HEK293T (cell line): ENCODE results near the gene ADAMTS4.

Experiments used
- BHLHE40 ChIP-seq: fragments of 450-650 bp; IDR thresholded peaks from 2 replicates; pipeline ENCODE4 v1.6.1; 2016; ENCODE audit warnings: mild to moderate bottlenecking, moderate library complexity, borderline replicate concordance
- FOXA1 ChIP-seq: fragments of 450-650 bp; IDR thresholded peaks from 2 replicates; pipeline ENCODE4 v1.6.1; 2016; ENCODE audit warnings: mild to moderate bottlenecking
- FOXK2 ChIP-seq: fragments of 450-650 bp; IDR thresholded peaks from 2 replicates; pipeline ENCODE4 v1.6.1; 2016; ENCODE audit warnings: mild to moderate bottlenecking
- HDGF ChIP-seq: fragments of 450-650 bp; IDR thresholded peaks from 2 replicates; pipeline ENCODE4 v1.6.1; 2017; ENCODE audit warnings: antibody characterized with exemption, borderline replicate concordance
- LEF1 ChIP-seq: fragments of 450-650 bp; IDR thresholded peaks from 2 replicates; pipeline ENCODE4 v1.6.1; 2017; ENCODE audit warnings: mild to moderate bottlenecking, borderline replicate concordance
- SP1 ChIP-seq: fragments of 450-650 bp; IDR thresholded peaks from 2 replicates; pipeline ENCODE4 v1.6.1; 2017
- SUZ12 ChIP-seq: fragments of 450-650 bp; IDR thresholded peaks from 2 replicates; pipeline ENCODE4 v1.6.1; 2016; ENCODE audit warnings: mild to moderate bottlenecking
- TARDBP ChIP-seq: fragments of 450-650 bp; IDR thresholded peaks from 2 replicates; pipeline ENCODE4 v1.6.1; 2016
- ZNF384 ChIP-seq: fragments of 450-650 bp; IDR thresholded peaks from 2 replicates; pipeline ENCODE4 v1.6.1; 2016
- TF ChIP-seq, protein P1 (sequence below): fragments of 450-650 bp; IDR thresholded peaks from 2 replicates; pipeline ENCODE4 v1.6.1; 2016

DNA sequence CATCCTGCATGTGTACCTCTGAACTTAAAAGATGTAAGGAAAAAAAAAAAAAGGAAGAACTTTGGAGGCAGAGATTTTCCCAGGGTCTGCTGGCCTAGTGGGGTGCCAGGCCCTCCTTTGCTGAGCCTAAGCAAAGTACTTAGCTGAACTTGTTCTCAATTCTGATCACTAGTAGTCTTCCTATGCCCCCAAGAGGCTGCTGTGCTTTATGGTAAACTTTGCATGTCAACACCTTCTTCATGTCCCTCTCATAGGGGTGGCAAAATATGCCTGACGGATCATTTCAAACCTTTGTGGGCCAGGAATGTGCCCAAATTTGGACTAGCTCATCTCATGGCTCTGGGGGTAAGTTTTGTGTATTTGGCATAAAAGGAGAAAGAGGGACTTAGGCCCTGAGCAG, 41.0 kb downstream of the ADAMTS4 start:
- TF ChIP-seq ZNF384 (no peak), BHLHE40 (no peak), SUZ12 (no peak), SP1 (no peak), LEF1 (no peak), FOXA1 (no peak), TARDBP (no peak), HDGF (no peak), FOXK2 (no peak)
- TF ChIP-seq, protein P1, sequence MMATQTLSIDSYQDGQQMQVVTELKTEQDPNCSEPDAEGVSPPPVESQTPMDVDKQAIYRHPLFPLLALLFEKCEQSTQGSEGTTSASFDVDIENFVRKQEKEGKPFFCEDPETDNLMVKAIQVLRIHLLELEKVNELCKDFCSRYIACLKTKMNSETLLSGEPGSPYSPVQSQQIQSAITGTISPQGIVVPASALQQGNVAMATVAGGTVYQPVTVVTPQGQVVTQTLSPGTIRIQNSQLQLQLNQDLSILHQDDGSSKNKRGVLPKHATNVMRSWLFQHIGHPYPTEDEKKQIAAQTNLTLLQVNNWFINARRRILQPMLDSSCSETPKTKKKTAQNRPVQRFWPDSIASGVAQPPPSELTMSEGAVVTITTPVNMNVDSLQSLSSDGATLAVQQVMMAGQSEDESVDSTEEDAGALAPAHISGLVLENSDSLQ, result no peak
